HG03571 (cell line): Measurements from ENCODE around the gene MYOT.

Experiments used
- ATAC-seq: cut with Tn5 transposase; IDR thresholded peaks from one replicate; pipeline ENCODE4 v1.9.1; 2021; ENCODE audit not compliant: unreplicated experiment

MYOT gene

DNA sequence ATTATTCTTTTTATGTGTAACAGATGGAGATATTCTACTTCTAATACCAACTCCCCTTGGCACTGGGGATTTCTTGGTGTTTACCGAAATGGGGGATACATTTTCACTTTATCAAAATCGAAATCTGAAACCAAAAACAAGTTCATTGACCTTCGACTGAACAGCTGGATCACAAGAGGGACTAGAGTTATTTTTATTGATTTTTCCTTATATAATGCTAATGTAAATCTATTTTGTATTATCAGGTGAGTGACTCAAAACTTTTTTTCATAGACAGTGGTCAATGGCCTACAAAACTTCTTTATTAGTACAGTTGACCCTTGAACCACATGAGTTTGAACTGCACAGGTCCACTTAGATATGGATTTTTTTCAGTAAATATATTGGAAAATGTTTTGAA lies 31.8 kb downstream of the MYOT start:
- no peak for ATAC-seq

- ATAC-seq: no peak
Observed at GRCh38 chr5:137901011-137901817, 33.6 kb downstream of the MYOT start.

- no peak for ATAC-seq
Observed at GRCh38 chr5:137902408-137903133, 34.9 kb downstream of the MYOT start.

- no peak for ATAC-seq
Observed at GRCh38 chr5:137914758-137915157, 47.1 kb downstream of the MYOT start.

GRCh38 chr5:137916923-137917322 lies 49.3 kb downstream of the MYOT start:
- no peak for ATAC-seq

DNA sequence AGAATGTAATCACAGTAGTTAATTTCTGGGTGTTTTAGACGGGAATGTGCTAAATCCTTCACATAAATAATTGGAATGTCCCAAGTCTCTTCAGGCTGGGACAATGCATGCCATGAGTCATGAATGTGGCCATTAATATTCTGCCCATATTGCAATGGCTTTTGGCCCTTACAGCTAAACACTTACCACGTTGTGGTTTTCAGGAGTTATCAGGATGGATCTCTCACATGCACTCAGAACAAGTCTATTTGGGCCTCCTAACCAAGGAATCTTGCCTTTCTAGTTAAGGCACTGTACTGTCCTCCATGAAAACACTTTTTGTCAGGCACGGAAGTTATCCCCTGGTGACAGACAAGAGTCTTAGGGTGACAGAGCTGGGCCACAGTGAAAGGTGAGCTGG lies 54.3 kb downstream of the MYOT start:
- no peak for ATAC-seq

- ATAC-seq: no peak
Observed at GRCh38 chr5:137923856-137924255, 56.2 kb downstream of the MYOT start.

- ATAC-seq: no peak
Observed at GRCh38 chr5:137932800-137933199, 65.1 kb downstream of the MYOT start.

DNA sequence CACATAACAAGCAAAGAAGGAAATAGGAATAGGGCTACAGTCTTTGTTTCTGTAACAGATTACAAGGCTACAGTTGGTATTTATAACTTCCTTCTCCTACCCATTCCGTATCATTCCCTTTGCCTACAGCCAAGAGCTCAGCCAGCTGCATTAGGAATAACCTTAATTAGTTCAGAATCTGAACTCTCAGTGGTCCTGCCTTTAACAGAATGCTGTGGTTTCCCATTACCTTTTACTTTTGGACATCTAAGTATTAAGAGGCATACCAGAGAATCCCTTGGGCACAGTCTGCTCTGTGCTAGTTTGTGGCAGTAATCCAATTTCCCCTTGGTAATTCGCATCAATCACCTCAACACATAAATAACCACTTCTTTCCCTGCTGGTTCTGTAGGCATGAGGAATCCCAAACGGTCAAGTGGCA lies 65.8 kb downstream of the MYOT start:
- ATAC-seq: no peak

DNA sequence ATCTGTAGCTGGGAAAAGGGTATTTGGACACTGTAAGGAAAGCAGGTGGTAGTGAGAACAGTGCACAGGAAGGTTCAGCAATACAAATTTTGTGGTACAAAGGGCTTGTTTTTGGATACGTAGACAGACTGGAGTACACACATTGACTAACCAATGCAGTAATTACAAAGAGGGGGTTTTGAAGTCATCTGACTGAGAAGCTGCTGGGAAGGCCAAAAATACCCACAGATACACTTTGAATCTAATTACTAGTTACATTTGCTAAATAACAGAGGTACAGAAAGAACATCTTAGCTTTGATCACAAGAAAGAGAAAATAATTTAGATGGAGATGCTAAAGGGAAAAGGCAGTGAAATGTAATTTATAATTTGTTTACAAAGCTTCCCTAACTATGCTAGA lies 67.5 kb downstream of the MYOT start:
- no peak for ATAC-seq

DNA sequence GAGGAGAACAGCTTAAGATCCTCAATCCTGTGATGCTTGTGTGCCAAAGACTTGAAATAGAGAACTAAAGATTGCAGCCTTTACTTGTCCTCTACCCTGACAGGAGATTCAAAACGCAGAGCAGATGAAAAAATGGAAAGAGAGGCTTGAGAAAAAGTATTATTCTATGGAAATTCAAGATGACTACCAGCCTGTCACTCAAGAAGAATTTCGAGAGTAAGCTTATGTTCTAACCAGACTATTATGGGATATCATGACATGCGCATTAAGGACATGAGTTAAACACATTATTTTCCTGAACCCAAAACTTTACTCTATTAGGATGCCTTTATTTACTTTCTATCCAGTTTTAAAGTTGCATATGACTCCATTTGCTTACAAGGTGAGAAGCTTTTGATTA lies 68.0 kb downstream of the MYOT start:
- ATAC-seq: no peak
